GOT3 (cell line): Measurements from ENCODE around the gene HTRA3.

Experiments used
- DNase-seq: peaks from one replicate; lab custom pipeline; 2025; ENCODE audit warnings: mixed read lengths; lab: John Stamatoyannopoulos, UW

The HTRA3 gene

GRCh38 chr4:8293131-8293975 is 23.8 kb downstream of the HTRA3 start:
- no peak for DNase-seq

- DNase-seq: no peak
Measured at GRCh38 chr4:8294036-8294435, 24.5 kb downstream of the HTRA3 start.

DNA sequence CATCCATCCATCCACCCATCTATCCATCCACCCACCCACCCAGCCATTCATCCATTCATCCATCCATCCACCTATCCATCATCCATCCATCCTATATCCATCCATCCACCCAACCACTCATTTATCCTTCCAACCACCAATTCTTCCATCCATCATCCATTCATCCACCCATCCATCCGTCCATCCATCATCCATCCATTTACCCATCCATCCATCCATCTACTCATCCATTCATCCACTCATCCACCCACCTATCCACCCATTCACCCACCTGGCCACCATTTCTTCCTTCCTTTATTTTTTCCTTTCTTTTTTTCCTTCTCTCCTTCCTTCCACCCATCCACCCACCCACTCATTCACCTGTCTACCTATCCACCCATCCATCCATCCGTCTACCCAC is 25.2 kb downstream of the HTRA3 start:
- DNase-seq: no peak

GRCh38 chr4:8295471-8295870 is 25.9 kb downstream of the HTRA3 start:
- no peak for DNase-seq

- no peak for DNase-seq
Measured at GRCh38 chr4:8296491-8296890, 26.9 kb downstream of the HTRA3 start.

GRCh38 chr4:8297141-8297601 is 27.6 kb downstream of the HTRA3 start:
- no peak for DNase-seq

DNA sequence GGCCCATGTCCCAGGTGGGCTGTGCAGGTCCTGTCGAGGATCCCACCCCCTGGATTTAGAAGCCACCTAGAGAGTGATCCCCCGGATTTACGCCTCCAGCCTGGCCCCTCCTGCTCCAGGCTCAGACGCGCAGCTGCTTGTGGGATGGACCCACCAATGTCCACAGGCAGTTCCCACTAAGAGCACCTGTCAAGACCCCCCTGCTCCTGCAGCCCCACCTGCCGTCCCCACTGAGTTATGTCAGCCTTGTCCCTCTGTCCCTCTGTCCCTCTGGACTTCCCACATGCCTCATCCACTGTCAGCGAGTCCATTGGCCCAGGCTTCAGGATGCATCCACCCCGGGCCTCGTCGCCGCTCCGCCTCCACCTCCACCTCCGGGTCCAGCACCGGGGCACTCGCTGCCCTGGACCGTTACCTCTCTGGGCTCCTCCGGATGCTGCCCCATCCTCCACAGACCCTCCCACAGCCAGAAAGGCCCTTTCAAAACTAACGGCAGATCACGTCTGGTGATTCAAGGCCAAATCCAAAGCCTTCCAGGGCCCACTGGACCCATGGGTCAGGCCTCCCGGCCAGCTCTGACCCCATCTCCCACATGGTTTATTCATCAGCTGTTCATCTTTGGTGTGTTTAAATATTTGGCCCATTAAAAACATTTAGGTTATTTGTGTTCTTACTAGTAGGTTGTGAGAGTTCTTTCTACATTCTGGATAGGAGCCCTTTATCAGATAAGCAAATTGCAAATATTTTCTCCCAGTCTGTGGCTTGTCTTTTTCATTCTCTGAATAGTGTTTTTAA is 28.3 kb downstream of the HTRA3 start:
- DNase-seq: no peak

DNA sequence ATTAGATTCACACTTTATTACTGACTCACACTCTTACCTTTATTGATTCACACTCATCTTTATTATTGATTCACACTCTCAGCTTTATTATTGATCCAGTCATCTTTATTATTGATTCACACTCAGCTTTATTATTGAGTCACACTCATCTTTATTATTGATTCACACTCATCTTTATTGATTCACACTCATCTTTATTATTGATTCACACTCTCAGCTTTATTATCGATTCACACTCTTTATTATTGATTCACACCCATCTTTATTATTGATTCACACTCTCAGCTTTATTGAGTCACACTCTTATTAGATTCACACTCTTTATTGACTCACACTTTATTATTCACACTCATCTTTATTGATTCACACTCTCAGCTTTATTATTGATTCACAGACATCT is 31.3 kb downstream of the HTRA3 start:
- no peak for DNase-seq

- no peak for DNase-seq
Measured at GRCh38 chr4:8301851-8302730, 32.5 kb downstream of the HTRA3 start.

DNA sequence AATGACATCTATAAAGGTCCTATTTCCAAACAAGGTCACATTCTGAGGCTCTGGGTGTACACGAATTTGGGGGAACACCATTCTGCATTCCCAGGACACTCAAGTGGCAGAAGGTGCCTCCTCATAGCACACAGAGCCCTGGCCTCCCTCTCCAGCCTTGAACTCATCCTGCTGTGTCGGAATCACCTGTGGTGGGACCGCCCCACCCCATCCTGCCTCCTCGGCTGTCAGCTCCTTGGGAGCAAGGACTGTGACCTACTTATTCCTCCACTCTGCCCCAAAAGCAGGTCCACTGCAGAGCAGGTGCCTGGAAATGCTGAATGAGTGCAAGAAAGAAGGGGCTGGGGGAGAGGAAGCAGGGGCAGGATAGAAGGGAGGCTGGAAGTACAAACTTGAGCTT is 33.5 kb downstream of the HTRA3 start:
- no peak for DNase-seq

DNA sequence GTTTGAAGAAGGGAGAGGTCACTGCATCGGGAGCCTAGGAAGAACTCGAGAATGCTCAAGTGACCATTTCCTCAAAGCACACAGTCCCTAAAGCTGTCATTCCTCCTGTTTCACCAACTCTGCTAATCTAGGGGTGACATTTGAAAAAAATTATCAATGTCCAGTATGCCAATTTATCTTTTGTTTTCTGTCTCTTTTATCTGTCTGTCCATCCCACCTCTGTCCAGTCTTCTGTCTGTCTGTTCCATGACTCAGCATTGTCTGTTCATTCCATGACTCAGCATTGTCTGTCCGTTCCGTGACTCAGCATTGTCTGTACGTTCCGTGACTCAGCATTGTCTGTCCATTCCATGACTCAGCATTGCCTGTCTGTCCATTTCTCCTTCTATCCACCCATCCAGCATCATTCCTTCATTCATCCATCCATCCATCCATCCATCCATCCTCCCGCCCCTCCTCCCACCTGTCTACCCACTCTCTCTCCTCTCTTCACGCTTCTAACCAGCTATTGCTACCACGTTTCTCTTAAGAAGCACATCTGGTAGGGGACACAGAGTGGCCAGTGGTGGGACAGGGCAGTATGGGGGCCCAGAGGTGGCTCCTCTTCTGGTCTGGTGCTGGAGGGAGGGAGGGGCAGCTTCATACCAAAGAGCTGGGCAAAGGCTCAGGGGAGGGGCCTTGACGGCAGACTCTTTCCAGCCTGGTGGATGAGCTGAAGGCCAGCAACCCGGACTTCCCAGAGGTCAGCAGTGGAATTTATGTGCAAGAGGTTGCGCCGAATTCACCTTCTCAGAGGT is 34.1 kb downstream of the HTRA3 start:
- no peak for DNase-seq

GRCh38 chr4:8304827-8305695 is 35.5 kb downstream of the HTRA3 start:
- no peak for DNase-seq

GRCh38 chr4:8305851-8306471 is 36.4 kb downstream of the HTRA3 start:
- DNase-seq: no peak

DNA sequence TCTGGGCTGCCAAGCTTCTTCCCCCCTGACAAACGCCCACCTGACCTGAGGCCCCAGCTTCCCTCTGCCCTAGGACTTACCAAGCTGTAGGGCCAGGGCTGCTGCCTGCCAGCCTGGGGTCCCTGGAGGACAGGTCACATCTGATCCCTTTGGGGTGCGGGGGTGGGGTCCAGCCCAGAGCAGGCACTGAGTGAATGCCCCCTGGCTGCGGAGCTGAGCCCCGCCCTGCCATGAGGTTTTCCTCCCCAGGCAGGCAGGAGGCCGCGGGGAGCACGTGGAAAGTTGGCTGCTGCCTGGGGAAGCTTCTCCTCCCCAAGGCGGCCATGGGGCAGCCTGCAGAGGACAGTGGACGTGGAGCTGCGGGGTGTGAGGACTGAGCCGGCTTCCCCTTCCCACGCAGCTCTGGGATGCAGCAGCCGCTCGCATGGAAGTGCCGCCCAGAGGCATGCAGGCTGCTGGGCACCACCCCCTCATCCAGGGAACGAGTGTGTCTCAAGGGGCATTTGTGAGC is 37.0 kb downstream of the HTRA3 start:
- no peak for DNase-seq

- DNase-seq: no peak
Measured at GRCh38 chr4:8307121-8307520, 37.6 kb downstream of the HTRA3 start.

GRCh38 chr4:8307714-8308113 is 38.2 kb downstream of the HTRA3 start:
- no peak for DNase-seq

DNA sequence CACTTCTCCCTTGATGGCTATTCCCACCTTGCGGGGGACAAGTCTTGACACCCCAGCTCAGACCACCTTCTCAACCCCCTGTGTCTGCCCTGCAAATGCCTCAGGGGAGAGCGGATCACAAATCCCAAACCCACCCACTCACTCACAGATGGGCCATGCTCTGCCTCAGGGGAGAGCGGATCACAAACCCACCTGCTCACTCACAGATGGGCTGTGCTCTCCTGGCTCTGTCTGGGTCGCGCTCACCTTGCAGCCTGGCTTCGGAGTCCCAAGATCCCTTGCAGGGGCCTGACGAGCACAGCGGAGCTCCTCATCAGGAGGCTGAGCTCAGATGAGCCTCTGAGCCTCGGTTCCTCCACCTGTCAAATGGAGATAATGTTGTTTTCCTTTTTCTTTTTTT is 38.6 kb downstream of the HTRA3 start:
- no peak for DNase-seq

DNA sequence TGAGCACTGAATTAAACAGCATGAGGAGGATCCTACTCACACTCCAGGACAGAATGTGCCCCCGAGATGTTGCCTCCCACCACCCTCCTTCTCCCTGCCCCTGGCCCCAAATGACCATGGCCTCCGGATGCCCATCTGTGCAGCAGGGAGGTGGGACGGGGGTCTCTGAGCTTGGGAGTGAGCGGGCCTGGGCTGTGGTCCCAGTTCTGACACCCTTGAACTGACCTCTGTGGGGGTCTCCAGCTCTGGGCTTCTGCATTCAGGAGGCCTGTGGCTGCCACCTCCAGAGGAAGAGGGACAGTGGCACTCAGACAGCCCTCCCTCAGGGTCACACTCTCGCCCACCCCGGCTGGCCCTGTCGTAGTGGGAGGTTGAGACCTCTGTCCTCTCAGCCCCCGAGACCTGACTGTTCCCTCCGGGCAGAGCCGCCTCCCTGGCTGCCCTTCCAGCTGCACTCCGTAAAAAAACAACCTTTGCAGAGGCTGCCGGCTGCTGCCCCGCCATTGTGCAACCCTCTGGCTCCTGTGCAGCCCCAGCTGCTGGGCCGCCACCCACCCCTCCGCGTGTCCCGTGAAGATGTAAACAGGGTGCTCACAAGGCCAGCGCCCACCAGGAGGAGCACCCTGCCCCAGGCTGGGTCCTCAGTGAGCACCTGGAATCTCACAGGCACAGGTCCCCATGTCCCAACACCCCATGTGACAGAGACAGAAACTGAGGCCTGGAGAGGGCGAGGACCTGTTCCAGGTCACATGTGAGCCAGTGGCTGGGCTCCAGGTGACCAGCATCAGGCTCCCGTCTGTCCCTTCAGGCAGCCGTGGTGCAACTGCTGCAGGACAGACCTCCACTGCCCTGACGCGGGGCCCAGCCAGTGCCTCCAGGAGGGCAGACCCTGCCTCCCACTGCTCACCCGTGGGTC is 39.6 kb downstream of the HTRA3 start:
- DNase-seq: no peak

GRCh38 chr4:8310306-8310705 is 40.8 kb downstream of the HTRA3 start:
- DNase-seq: no peak
